GM23338 (cell line): ENCODE measurements around the gene CDC42BPB. TPM values are rescaled to one million over a fixed set of nuclear protein-coding genes. Genes with fewer than 3 reads are reported as not detected.

Experiments
- ATAC-seq: fragments of 200-7000 bp; cut with Tn5 transposase; 3 replicates; pipeline ENCODE4 v1.9.1; 2020
- DNase-seq: peaks from one replicate; pipeline ENCODE4 v3.0.0-alpha.2; 2015; ENCODE audit warnings: low spot score
- H2AFZ ChIP-seq: fragments of 200-600 bp; sonication (generic); 2 replicates; pipeline ENCODE4 v1.8.0; 2016; ENCODE audit warnings: antibody characterized with exemption, mild to moderate bottlenecking, moderate library complexity
- H3F3A ChIP-seq: fragments of 200-600 bp; sonication (generic); replicated peaks from 2 replicates; pipeline ENCODE4 v1.8.0; 2017; ENCODE audit warnings: antibody characterized with exemption, mixed run types, low read depth
- H3K27ac ChIP-seq: fragments of 200-600 bp; sonication (generic); 2 replicates; pipeline ENCODE4 v1.6.1; 2016; ENCODE audit warnings: low read depth
- H3K27me3 ChIP-seq: fragments of 200-600 bp; sonication (generic); 2 replicates; pipeline ENCODE4 v1.8.0; 2016; ENCODE audit warnings: mild to moderate bottlenecking, mixed run types, moderate library complexity; ENCODE audit not compliant: insufficient read depth
- H3K36me3 ChIP-seq: fragments of 200-600 bp; sonication (generic); 2 replicates; pipeline ENCODE4 v1.8.0; 2016; ENCODE audit warnings: mild to moderate bottlenecking; ENCODE audit not compliant: insufficient read depth
- H3K4me1 ChIP-seq: fragments of 200-600 bp; sonication (generic); 2 replicates; pipeline ENCODE4 v1.8.0; 2016; ENCODE audit warnings: mild to moderate bottlenecking, moderate library complexity; ENCODE audit not compliant: insufficient read depth
- H3K4me2 ChIP-seq: fragments of 200-600 bp; sonication (generic); 2 replicates; pipeline ENCODE4 v1.7.1; 2017; ENCODE audit warnings: mixed run types
- H3K4me3 ChIP-seq: fragments of 200-600 bp; sonication (generic); 2 replicates; pipeline ENCODE4 v1.6.1; 2016; ENCODE audit warnings: mixed run types
- H3K79me2 ChIP-seq: fragments of 200-600 bp; sonication (generic); replicated peaks from 2 replicates; pipeline ENCODE4 v1.8.0; 2017; ENCODE audit warnings: mild to moderate bottlenecking; ENCODE audit not compliant: insufficient read depth
- H3K9me2 ChIP-seq: fragments of 200-600 bp; sonication (generic); 2 replicates; pipeline ENCODE4 v1.8.0; 2017; ENCODE audit not compliant: insufficient read depth
- H4K20me1 ChIP-seq: fragments of 200-600 bp; sonication (generic); replicated peaks from 2 replicates; pipeline ENCODE4 v1.8.0; 2017; ENCODE audit warnings: mild to moderate bottlenecking; ENCODE audit not compliant: insufficient read depth
- H3K27ac Mint-ChIP-seq: 2 replicates; pipeline ENCODE4 v1.8.0; 2020; ENCODE audit warnings: inconsistent platforms, mild to moderate bottlenecking, moderate library complexity, mixed read lengths
- H3K27me3 Mint-ChIP-seq: 3 replicates; pipeline ENCODE4 v1.8.0; 2022; ENCODE audit warnings: low read depth, mild to moderate bottlenecking, moderate library complexity, mixed read lengths, inconsistent platforms; ENCODE audit not compliant: insufficient read depth, poor library complexity
- H3K36me3 Mint-ChIP-seq: 3 replicates; pipeline ENCODE4 v1.8.0; 2021; ENCODE audit warnings: low read depth, mild to moderate bottlenecking, inconsistent platforms, moderate library complexity, mixed read lengths
- H3K4me1 Mint-ChIP-seq: 3 replicates; pipeline ENCODE4 v1.8.0; 2020; ENCODE audit warnings: mild to moderate bottlenecking, inconsistent platforms, mixed read lengths
- H3K4me3 Mint-ChIP-seq: 3 replicates; pipeline ENCODE4 v1.8.0; 2021; ENCODE audit warnings: moderate library complexity, mild to moderate bottlenecking, inconsistent platforms, mixed read lengths
- H3K9me3 Mint-ChIP-seq: 3 replicates; pipeline ENCODE4 v1.8.0; 2020; ENCODE audit warnings: moderate library complexity, mild to moderate bottlenecking, inconsistent platforms, mixed read lengths
- CREB1 ChIP-seq: fragments of 250-450 bp; sonication (Bioruptor Pico); IDR thresholded peaks from 2 replicates; pipeline ENCODE4 v1.5.0; 2020; ENCODE audit warnings: low read depth, mild to moderate bottlenecking, moderate library complexity
- EZH2 ChIP-seq: fragments of 200-600 bp; sonication (generic); IDR thresholded peaks from one replicate; pipeline ENCODE4 v1.8.0; 2017; ENCODE audit warnings: antibody characterized with exemption, mild to moderate bottlenecking, low read depth; ENCODE audit not compliant: unreplicated experiment
- EZH2phosphoT487 ChIP-seq: fragments of 200-600 bp; sonication (generic); IDR thresholded peaks from one replicate; pipeline ENCODE4 v1.8.1; 2018; ENCODE audit warnings: antibody characterized with exemption; ENCODE audit not compliant: unreplicated experiment
- JUNB ChIP-seq: IDR thresholded peaks from one replicate; pipeline ENCODE4 v1.6.1; 2016; ENCODE audit warnings: antibody characterized with exemption; ENCODE audit not compliant: unreplicated experiment
- NANOG ChIP-seq: IDR thresholded peaks from 2 replicates; pipeline ENCODE4 v1.6.1; 2016; ENCODE audit warnings: antibody characterized with exemption, borderline replicate concordance
- REST ChIP-seq: IDR thresholded peaks from one replicate; pipeline ENCODE4 v1.6.1; 2018; ENCODE audit warnings: antibody characterized with exemption; ENCODE audit not compliant: unreplicated experiment
- ZNF114 ChIP-seq: fragments of 250-450 bp; sonication (Bioruptor Pico); IDR thresholded peaks from 2 replicates; pipeline ENCODE4 v1.5.0; 2020; ENCODE audit warnings: mild to moderate bottlenecking, moderate library complexity
- ZNF462 ChIP-seq: fragments of 250-450 bp; sonication (Bioruptor Pico); IDR thresholded peaks from 2 replicates; pipeline ENCODE4 v1.5.0; 2020; ENCODE audit warnings: mild to moderate bottlenecking, moderate library complexity
- polyA plus RNA-seq: library from polyadenylated mRNA; unstranded; fragments of >200 nt; fragmentation: Nextera tagmentation; extraction: Ambion mirVana; gene quantifications from 2 replicates; pipeline ENCODE4 v1.2.1, GENCODE V29; 2016
- total RNA-seq: library from RNA; depleted of rRNA; stranded (reverse); fragments of >200 nt; shearing (Covaris generic); gene quantifications from 2 replicates; pipeline ENCODE4 v1.2.3, GENCODE V29; 2014

CDC42BPB gene
- total and polyA plus RNA-seq, 2 experiments from 2014 or later = 12.3 to 127 TPM

GRCh38 chr14:102969060-102969791, 88.1 kb downstream of the CDC42BPB start:
- H3K4me3 Mint-ChIP-seq = no peak overlapping the region
- no peaks in the 10 kb centered on the region for H3K79me2 ChIP-seq
- H3K27me3 ChIP-seq = no peaks in the 10 kb centered on the region
- no peak overlapping the region for H3K27ac ChIP-seq
- DNase-seq = no peak
- no peaks in the 10 kb centered on the region; the same call in 1 of the 2 replicates for H4K20me1 ChIP-seq
- peaks cover 45% of the 10 kb centered on the region for H3K36me3 ChIP-seq
- no peaks in the 10 kb centered on the region for H3K4me1 Mint-ChIP-seq
- ATAC-seq = no peak
- no peaks in the 10 kb centered on the region for H3K9me2 ChIP-seq
- TF ChIP-seq REST (no peak), CREB1 (CRISPR knock-in tag) (no peak), EZH2 (no peak), JUNB (no peak), ZNF462 (CRISPR knock-in tag) (no peak), NANOG (no peak), EZH2phosphoT487 (no peak), ZNF114 (no peak)
- H3K36me3 Mint-ChIP-seq = peaks cover 76% of the 10 kb centered on the region
- peaks cover 12% of the 10 kb centered on the region; the same call in 1 of the 2 replicates for H3F3A ChIP-seq
- peaks cover 9% of the 10 kb centered on the region for H3K27me3 Mint-ChIP-seq
- H3K27ac Mint-ChIP-seq = no peak overlapping the region
- H2AFZ ChIP-seq = no peak overlapping the region
- H3K4me2 ChIP-seq = no peak overlapping the region
- no peaks in the 10 kb centered on the region for H3K4me1 ChIP-seq
- H3K4me3 ChIP-seq = no peak overlapping the region
- H3K9me3 Mint-ChIP-seq = no peaks in the 10 kb centered on the region
